HG02938 (cell line): ENCODE results near the gene RPL39.
A peak's percentile ranks its signal among the peaks of the same experiment; 100 is the strongest.
"Not testable (repeated sequence)": the region's sequence is repeated elsewhere in the genome, so short reads cannot be mapped to it uniquely, and the experiment has no call there.

Experiments
- ATAC-seq: cut with Tn5 transposase; IDR thresholded peaks from one replicate; pipeline ENCODE4 v1.9.1; 2021; ENCODE audit warnings: mild to moderate bottlenecking, moderate library complexity; ENCODE audit not compliant: unreplicated experiment

Gene RPL39

GRCh38 chrX:119791437-119792231, at the start of gene RPL39:
RPL39 (minus strand) TSS chrX:119791630; CDS start chrX:119791576, 54 bp downstream.
- ATAC-seq: peak; percentile 95

DNA sequence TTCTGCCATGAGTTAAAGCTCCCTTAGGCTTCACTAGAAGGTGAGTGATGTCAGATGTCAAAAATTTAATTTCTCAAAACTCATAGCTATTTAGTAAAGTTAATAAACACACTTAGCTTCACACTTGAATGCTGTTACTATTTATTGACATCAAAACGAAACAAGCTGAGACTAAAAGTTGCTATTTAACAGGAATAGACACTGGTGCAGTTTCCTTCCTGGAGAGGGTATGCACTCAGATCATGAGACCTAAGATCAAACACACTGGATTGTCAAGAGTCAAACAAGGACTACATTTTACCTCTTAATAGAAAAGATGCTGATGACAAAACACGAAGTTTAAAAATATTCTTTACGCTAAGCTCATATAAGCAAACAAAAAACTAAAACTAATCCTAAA, 42.5 kb upstream of the RPL39 start:
- no peak for ATAC-seq

- ATAC-seq: no peak
Observed at GRCh38 chrX:119828446-119828845, 37.0 kb upstream of the RPL39 start.

GRCh38 chrX:119826399-119826959, 35.0 kb upstream of the RPL39 start:
- no peak for ATAC-seq

- ATAC-seq: not testable (repeated sequence)
Observed at GRCh38 chrX:119824221-119824620, 32.8 kb upstream of the RPL39 start.

DNA sequence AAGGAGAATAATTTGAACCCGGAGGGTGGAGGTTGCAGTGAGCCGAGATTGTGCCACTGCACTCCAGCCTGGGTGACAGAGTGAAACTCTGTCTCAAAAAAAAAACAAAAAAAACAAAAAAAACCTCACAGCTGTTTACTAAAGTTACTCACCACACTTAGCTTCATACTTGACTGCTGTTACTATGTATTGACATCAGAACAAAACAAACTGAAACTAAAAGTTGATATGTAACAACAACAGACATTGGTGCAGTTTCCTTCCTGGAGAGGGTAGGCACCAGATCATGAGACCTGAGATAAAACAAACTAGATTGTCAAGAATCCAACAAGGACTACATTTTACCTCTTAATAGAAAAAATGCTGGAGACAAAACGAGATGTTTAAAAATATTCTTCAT, 30.3 kb upstream of the RPL39 start:
- ATAC-seq: peak; percentile 89

GRCh38 chrX:119817130-119817690, 25.8 kb upstream of the RPL39 start:
- no peak for ATAC-seq

GRCh38 chrX:119816300-119816699, 24.9 kb upstream of the RPL39 start:
- ATAC-seq: no peak

DNA sequence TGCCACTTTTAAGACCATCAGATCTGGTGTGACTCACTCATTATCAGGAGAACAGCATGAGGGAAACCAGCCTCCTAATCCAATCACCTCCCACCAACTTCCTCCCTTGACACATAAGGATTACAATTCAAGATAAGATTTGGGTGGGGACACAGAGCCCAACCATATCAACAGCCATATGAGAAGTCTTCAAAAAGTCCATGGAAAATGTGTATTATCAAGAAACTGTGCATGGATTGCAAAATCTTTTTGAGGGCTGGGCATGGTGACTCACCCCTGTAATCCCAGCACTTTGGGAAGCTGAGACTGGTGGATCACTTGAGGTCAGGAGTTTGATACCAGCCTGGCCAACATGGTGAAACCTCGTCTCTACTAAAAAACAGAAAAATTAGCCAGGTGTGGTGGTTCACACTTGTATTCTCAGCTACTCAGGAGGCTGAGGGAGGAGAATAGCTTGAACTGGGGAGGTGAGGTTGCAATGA, 17.8 kb upstream of the RPL39 start:
- no peak for ATAC-seq

DNA sequence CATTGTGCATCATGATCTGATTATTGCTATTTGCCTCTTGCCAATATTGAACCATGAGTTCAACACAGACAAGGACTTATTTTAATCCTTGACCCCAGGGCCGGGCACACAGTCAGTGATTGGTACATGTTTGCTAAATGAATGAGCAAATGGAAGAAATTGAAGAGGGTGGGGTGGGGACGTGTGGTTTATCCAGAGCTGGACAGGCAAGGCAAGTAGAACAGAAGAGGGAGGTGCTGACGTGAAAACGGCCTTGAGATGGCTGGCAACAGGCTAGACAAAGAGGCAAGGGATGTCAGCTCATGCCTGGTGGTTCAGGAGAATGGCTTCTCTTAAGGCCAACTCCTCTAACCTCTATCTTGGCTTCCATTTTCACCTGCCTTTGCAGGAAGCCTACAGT, 17.0 kb upstream of the RPL39 start:
- ATAC-seq: not testable (repeated sequence)

DNA sequence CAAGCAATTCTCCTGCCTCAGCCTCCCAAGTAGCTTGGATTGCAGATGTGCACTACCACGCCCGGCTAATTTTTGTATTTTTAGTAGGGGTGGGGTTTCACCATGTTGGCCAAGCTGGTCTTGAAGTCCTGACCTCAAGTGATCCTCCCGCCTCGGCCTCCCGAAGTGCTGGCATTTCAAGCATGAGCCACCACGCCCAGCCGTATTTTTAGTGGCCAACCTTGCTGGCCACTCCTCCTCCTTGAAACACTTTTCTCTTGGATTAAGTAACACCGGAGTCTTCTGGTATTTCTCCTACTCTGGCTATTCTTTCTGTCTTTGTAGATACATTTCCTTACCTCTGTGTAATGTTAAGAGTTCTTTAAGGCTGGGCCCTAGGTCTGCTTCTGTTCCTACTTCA, 11.1 kb upstream of the RPL39 start:
- no peak for ATAC-seq

- no peak for ATAC-seq
Observed at GRCh38 chrX:119801253-119802221, 10.1 kb upstream of the RPL39 start.

GRCh38 chrX:119790977-119791436, 423 bp downstream of the RPL39 start:
- peak; percentile 20 for ATAC-seq

GRCh38 chrX:119784747-119785446, 6.5 kb downstream of the RPL39 start:
- no peak for ATAC-seq

DNA sequence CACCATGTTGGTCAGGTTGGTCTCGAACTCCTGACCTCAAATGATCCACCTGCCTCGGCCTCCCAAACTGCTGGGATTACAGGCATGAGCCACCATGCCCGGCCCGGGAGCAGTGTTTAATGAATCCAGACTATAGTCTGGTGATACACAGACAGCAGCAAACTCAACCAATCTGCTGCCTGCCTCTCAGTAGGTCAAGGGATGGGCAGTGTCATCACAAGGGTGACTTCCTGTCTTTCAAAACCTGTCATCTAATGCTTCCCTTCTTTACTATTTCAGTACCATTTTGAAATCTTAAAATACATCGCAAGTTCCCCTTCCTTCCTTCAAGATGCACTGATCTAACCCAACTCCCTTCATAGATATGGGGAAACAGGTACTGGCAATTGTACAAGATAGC, 8.4 kb downstream of the RPL39 start:
- no peak for ATAC-seq

- ATAC-seq: no peak
Observed at GRCh38 chrX:119778829-119779228, 12.6 kb downstream of the RPL39 start.

- no peak for ATAC-seq
Observed at GRCh38 chrX:119775517-119776238, 15.8 kb downstream of the RPL39 start.

GRCh38 chrX:119769388-119769787, 22.0 kb downstream of the RPL39 start:
- ATAC-seq: not testable (repeated sequence)

DNA sequence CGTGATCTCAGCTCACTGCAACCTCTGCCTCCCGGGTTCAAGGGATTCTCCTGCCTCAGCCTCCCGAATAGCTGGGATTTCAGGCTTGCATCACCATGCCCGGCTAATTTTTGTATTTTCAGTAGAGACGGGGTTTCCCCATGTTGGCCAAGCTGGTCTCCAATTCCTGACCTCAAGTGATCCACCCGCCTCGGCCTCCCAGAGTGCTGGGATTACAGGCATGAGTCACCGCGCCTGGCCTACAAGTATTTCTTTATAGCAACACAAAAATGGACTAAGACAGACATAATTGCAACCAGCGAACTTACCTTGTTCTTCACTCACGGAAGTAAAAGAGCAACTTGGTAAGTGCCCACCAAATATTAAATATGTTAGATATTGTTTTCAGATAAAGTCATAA, 23.0 kb downstream of the RPL39 start:
- not testable (repeated sequence) for ATAC-seq
